HK-2 (cell line): ENCODE measurements around the gene HOXC9.
A peak's percentile ranks its signal among the peaks of the same experiment; 100 is the strongest.

Experiments used
- DNase-seq: peaks from one replicate; pipeline ENCODE4 v3.0.0-alpha.2; 2018; ENCODE audit not compliant: unreplicated experiment

The HOXC9 gene

GRCh38 chr12:54000116-54001114 lies at the start of gene HOXC9:
Gene HOXC9 (plus strand): TSS chr12:54000161. CDS start chr12:54000189, 28 bp downstream.
- DNase-seq, result peak; percentile 65

GRCh38 chr12:53950437-53950773 lies 49.6 kb upstream of the HOXC9 start:
- no peak for DNase-seq

- no peak for DNase-seq
Measured at GRCh38 chr12:53950789-53951576, 49.0 kb upstream of the HOXC9 start.

- DNase-seq, result no peak
Measured at GRCh38 chr12:53951577-53952334, 48.2 kb upstream of the HOXC9 start.

- no peak for DNase-seq
Measured at GRCh38 chr12:53952335-53952694, 47.6 kb upstream of the HOXC9 start.

- DNase-seq, result no peak
Measured at GRCh38 chr12:53952871-53953734, 46.9 kb upstream of the HOXC9 start.

- DNase-seq, result no peak
Measured at GRCh38 chr12:53953831-53954693, 45.9 kb upstream of the HOXC9 start.

- no peak for DNase-seq
Measured at GRCh38 chr12:53954694-53955035, 45.3 kb upstream of the HOXC9 start, which contains the start of gene HOXC12. Gene HOXC12 (plus strand): TSS chr12:53954903. CDS start chr12:53954930, 27 bp downstream.

GRCh38 chr12:53955036-53955775 lies 44.8 kb upstream of the HOXC9 start:
- no peak for DNase-seq

- DNase-seq, result no peak
Measured at GRCh38 chr12:53955776-53956250, 44.1 kb upstream of the HOXC9 start.

- DNase-seq, result no peak
Measured at GRCh38 chr12:53956251-53956887, 43.6 kb upstream of the HOXC9 start.

GRCh38 chr12:53956914-53957536 lies 42.9 kb upstream of the HOXC9 start:
- no peak for DNase-seq

- no peak for DNase-seq
Measured at GRCh38 chr12:53958128-53958527, 41.8 kb upstream of the HOXC9 start.

GRCh38 chr12:53959314-53959713 lies 40.6 kb upstream of the HOXC9 start:
- no peak for DNase-seq

GRCh38 chr12:53960187-53961024 lies 39.6 kb upstream of the HOXC9 start:
- DNase-seq, result no peak

GRCh38 chr12:53961025-53961761 lies 38.8 kb upstream of the HOXC9 start:
- no peak for DNase-seq

- no peak for DNase-seq
Measured at GRCh38 chr12:53963005-53963404, 37.0 kb upstream of the HOXC9 start.
